Stimulated activated CD8-positive, alpha-beta memory T cell treated with anti-CD3 and anti-CD28 coated beads, Interleukin-12 subunit alpha, Interleukin-12 subunit beta, amount 100 ng/mL, for 1 hour (primary cell): ENCODE results near the gene CHRND.

ENCODE experiments used
- DNase-seq: peaks from one replicate; pipeline ENCODE4 v3.0.0-alpha.2; 2020; ENCODE audit warnings: low read depth

Gene CHRND

DNA sequence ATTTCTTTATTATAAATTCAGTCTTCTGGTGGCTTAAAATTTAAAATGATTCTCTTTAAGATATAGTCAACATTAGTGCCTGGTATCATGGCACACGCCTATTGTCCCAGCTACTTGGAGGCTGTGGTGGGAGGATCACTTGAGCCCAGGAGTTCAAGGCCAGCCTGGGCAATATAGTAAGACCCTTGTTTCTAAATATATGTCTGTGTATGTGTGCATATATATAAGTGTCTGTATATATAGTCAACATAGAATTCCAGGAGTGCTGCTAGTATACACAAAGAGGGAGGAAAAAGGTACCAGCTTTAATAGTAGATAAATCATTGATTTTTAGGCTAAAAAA, 49.4 kb downstream of the CHRND start:
- no peak for DNase-seq

DNA sequence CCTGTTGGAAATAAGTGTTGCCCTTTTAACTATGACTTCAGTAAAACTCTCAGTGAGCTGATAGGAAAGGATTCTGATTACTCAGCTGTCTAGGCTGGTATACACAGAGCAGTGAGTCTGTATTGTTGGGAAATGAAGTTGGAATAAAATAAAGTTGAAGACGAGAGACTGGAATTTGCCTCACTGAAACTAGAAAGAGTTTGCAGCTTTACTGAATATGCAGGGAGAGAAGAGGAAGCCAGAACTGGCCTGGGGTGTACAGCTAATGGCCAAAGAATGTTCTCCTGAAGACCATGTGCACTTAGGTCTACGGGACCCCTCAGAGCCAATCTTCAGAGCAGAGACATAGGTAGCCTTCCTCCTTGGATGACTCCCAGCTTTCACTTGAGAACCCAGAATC, 51.0 kb downstream of the CHRND start:
- no peak for DNase-seq

DNA sequence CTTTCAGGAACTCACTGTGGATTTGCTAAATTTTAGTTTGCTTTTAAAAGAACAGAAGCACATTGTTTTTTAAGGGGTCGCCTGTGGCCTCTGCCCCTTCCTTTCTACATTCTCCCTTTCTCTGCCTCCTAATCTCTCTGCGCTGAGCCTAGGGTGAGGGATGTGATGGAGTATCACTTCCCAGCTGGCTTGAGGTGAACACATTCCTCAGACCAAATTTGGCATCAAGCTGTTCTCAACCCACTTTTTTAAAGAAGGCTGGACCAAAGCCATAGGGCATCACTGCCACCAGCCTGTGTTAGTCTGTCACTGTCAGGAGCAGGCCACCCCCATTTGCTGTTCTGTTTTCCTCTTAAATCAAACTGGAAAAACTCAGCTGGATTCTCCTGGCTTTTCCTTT, 51.9 kb downstream of the CHRND start:
- DNase-seq, result no peak

DNA sequence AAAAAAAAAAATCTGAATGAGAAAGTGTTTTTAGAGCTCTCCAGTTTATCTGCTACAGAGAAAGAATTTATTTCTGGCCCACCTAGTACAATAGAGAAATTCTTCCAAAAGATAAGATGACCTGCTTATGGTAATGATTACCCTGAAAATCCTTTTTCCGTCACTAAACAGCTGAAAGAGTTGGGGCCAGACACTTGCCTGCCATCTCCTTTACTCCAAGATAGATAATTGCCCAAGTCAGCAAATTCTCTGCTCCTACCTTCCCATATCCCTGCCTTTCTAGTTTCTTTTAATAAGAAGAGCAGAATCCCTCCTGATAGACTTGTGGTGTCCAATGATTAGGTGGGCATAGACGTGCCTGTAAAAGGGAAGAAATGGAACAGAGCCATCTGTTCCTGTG, 52.7 kb downstream of the CHRND start:
- DNase-seq, result no peak

DNA sequence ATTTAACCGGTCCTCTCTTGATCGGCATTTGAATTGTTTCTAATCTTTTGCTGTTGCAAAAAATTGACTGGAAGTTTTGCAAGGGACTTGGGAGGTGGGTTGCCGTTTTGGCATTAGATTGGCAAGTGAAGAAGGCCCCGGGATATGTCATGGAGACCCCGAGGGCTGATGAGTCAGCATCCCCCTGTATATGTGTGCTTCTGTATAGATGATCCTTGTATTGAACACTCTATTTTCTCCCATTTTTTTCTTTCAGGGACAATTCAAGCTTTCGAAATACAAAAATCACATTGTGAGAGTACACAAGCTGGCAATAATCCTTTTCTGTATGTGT, 54.7 kb downstream of the CHRND start:
- DNase-seq, result no peak

DNA sequence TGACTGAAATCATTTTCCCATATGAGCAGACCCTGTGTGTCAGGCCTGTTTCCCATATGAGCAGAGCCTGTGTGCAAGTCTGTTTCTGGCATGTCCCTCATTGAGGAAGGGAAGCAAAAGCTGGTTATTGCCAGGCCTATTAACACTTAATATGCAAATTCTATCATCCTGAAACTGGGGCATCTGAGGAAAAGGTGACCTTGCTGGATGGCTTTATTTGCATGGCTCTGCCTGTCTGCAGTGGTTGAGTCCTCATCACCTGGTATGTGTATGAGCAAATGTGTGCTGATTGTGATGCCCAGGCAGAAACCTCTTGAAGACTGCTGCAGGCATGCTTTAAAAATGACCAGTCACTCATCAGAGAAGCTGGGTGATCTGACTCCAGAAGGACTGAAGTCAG, 55.8 kb downstream of the CHRND start:
- DNase-seq, result no peak

DNA sequence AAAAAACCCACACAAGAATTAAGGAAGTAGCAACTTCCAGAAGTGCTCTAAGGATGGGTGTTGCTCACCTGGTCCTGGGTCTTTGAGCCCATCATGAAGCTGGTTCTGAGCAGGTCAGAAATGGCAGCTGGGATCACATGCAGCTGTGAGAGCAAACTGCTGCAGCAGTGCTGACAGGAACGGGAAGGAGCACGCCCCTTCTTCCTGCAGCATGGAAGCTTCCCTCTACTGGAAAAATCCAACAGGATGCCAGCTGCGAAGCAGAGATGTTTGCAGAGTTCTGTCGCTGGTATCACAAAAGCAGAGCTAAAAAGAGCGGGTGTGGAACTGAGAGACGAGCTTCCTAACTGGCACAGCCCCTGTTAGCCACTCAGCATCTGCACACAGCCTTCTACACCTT, 58.3 kb downstream of the CHRND start:
- DNase-seq, result no peak
